ENCODE measurements around the gene BTBD9. TPM values are rescaled to one million over a fixed set of nuclear protein-coding genes. Genes with fewer than 3 reads are reported as not detected.

BTBD9 gene
- total RNA-seq, 1 experiment from 2014 or later, result 4.7 TPM

DNA sequence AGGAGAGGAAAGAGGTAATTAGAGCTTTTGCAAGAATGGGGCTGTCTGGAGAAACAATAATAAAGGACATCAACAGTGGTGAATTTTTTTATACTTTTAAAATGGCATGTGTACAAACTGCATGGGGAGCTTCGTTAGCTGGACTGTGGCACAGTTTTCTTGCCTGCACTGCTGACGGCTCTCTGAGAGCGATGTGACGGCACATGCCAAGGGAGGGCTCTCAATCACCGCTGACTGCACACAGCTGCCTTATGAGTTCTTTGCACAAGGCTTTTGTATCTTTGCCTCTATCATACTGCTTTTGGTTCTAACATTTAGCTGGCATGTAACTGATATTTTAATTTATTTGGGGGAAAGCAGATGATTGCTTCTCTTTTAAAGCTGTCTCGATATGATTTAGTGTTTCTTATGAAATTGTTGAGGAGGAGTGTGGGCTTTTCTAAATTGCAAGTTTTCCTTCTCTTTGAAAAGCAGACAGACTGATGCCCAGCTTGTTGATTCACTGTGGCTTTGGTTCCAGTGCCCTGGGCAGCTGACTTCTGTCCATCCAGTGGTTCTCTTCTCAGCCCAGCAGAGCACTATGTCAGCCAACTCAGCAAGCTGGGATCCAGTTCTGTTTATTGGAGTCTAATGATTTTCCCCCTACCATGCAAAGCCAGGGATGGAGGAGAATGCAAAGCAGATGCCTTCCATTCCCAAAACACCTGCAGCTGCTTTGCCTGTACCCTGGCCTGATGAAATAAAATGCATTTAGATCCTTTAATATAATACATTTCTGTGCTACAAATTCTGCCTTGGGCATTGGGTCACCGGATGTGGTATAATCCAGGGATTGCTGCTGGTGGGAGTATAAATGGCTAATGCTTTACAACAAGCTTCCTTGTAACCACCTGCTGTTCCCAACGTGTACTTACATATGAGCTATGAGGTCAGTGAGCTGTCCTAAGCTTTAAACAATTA, 496.3 kb downstream of the BTBD9 start:
- no peak overlapping the region for H3K27ac ChIP-seq (ENCODE audit: low read length)
- H3K79me2 ChIP-seq (ENCODE audit: low read length), result no peaks in the 10 kb centered on the region
- no peak overlapping the region for H3K4me2 ChIP-seq (ENCODE audit: low read depth, low read length, poor library complexity, severe bottlenecking)
- no peaks in the 10 kb centered on the region for H3K27me3 ChIP-seq (ENCODE audit: low read length)
- H2AFZ ChIP-seq (ENCODE audit: low read length), result no peak overlapping the region
- H3K4me3 ChIP-seq (ENCODE audit: low read length), result no peak overlapping the region
- peaks cover 38% of the 10 kb centered on the region for H4K20me1 ChIP-seq (ENCODE audit: insufficient read depth, low read depth, low read length)
- H3K9ac ChIP-seq (ENCODE audit: low read length), result no peak overlapping the region
- H3K4me1 ChIP-seq (ENCODE audit: low read length), result peaks cover 15% of the 10 kb centered on the region
- H3K36me3 ChIP-seq (ENCODE audit: insufficient read depth, low read length), result no peaks in the 10 kb centered on the region
- H3K9me3 ChIP-seq (ENCODE audit: low read length), result no peaks in the 10 kb centered on the region
- no peaks in the 10 kb centered on the region for H3K9me2 ChIP-seq (replicated peaks; ENCODE audit: insufficient read depth, low read length)
- no peak for DNase-seq

- Histone ChIP-seq H3K4me3 (ENCODE audit: low read length) (no peak overlapping the region), H3K27ac (ENCODE audit: low read length) (no peak overlapping the region), H3K9me3 (ENCODE audit: low read length) (no peaks in the 10 kb centered on the region), H3K79me2 (ENCODE audit: low read length) (no peaks in the 10 kb centered on the region), H3K9ac (ENCODE audit: low read length) (no peak overlapping the region), H3K9me2 (replicated peaks; ENCODE audit: insufficient read depth, low read length) (no peaks in the 10 kb centered on the region), H3K36me3 (ENCODE audit: insufficient read depth, low read length) (no peaks in the 10 kb centered on the region), H2AFZ (ENCODE audit: low read length) (no peak overlapping the region), H4K20me1 (ENCODE audit: insufficient read depth, low read depth, low read length) (peaks cover 38% of the 10 kb centered on the region), H3K27me3 (ENCODE audit: low read length) (no peaks in the 10 kb centered on the region), H3K4me1 (ENCODE audit: low read length) (peaks cover 15% of the 10 kb centered on the region), H3K4me2 (ENCODE audit: low read depth, low read length, poor library complexity, severe bottlenecking) (no peak overlapping the region)
- DNase-seq, result no peak
These were observed 497.4 kb downstream of the BTBD9 start for GRCh38 chr6:38142178-38142902.

- H4K20me1 ChIP-seq (ENCODE audit: insufficient read depth, low read depth, low read length), result peaks cover 39% of the 10 kb centered on the region
- DNase-seq, result no peak
- no peaks in the 10 kb centered on the region for H3K79me2 ChIP-seq (ENCODE audit: low read length)
- no peaks in the 10 kb centered on the region for H3K9me2 ChIP-seq (replicated peaks; ENCODE audit: insufficient read depth, low read length)
- H3K27me3 ChIP-seq (ENCODE audit: low read length), result no peaks in the 10 kb centered on the region
- no peaks in the 10 kb centered on the region for H3K9me3 ChIP-seq (ENCODE audit: low read length)
- no peak overlapping the region for H2AFZ ChIP-seq (ENCODE audit: low read length)
- no peaks in the 10 kb centered on the region for H3K36me3 ChIP-seq (ENCODE audit: insufficient read depth, low read length)
- no peak overlapping the region for H3K4me2 ChIP-seq (ENCODE audit: low read depth, low read length, poor library complexity, severe bottlenecking)
- H3K4me3 ChIP-seq (ENCODE audit: low read length), result no peak overlapping the region
- peaks cover 15% of the 10 kb centered on the region for H3K4me1 ChIP-seq (ENCODE audit: low read length)
- no peak overlapping the region for H3K27ac ChIP-seq (ENCODE audit: low read length)
- no peak overlapping the region for H3K9ac ChIP-seq (ENCODE audit: low read length)
These were observed 498.0 kb downstream of the BTBD9 start for GRCh38 chr6:38141716-38142115.

GRCh38 chr6:38141085-38141484, 498.6 kb downstream of the BTBD9 start:
- H3K79me2 ChIP-seq (ENCODE audit: low read length), result no peaks in the 10 kb centered on the region
- H3K9ac ChIP-seq (ENCODE audit: low read length), result no peak overlapping the region
- DNase-seq, result no peak
- H3K9me2 ChIP-seq (replicated peaks; ENCODE audit: insufficient read depth, low read length), result no peaks in the 10 kb centered on the region
- H2AFZ ChIP-seq (ENCODE audit: low read length), result no peak overlapping the region
- H3K27me3 ChIP-seq (ENCODE audit: low read length), result no peaks in the 10 kb centered on the region
- H4K20me1 ChIP-seq (ENCODE audit: insufficient read depth, low read depth, low read length), result peaks cover 32% of the 10 kb centered on the region
- no peaks in the 10 kb centered on the region for H3K36me3 ChIP-seq (ENCODE audit: insufficient read depth, low read length)
- peaks cover 15% of the 10 kb centered on the region for H3K4me1 ChIP-seq (ENCODE audit: low read length)
- no peaks in the 10 kb centered on the region for H3K9me3 ChIP-seq (ENCODE audit: low read length)
- H3K4me3 ChIP-seq (ENCODE audit: low read length), result no peak overlapping the region
- no peak overlapping the region for H3K4me2 ChIP-seq (ENCODE audit: low read depth, low read length, poor library complexity, severe bottlenecking)
- H3K27ac ChIP-seq (ENCODE audit: low read length), result no peak overlapping the region

GRCh38 chr6:38138374-38138773, 501.4 kb downstream of the BTBD9 start:
- Histone ChIP-seq H3K36me3 (ENCODE audit: insufficient read depth, low read length) (no peaks in the 10 kb centered on the region), H3K9me3 (ENCODE audit: low read length) (no peaks in the 10 kb centered on the region), H3K4me2 (ENCODE audit: low read depth, low read length, poor library complexity, severe bottlenecking) (no peak overlapping the region), H3K27me3 (ENCODE audit: low read length) (no peaks in the 10 kb centered on the region), H3K4me3 (ENCODE audit: low read length) (no peak overlapping the region), H3K4me1 (ENCODE audit: low read length) (peaks cover 4% of the 10 kb centered on the region), H2AFZ (ENCODE audit: low read length) (no peak overlapping the region), H3K9me2 (replicated peaks; ENCODE audit: insufficient read depth, low read length) (no peaks in the 10 kb centered on the region), H3K27ac (ENCODE audit: low read length) (no peak overlapping the region), H3K79me2 (ENCODE audit: low read length) (no peaks in the 10 kb centered on the region), H4K20me1 (ENCODE audit: insufficient read depth, low read depth, low read length) (peaks cover 24% of the 10 kb centered on the region; the same call in 1 of the 2 replicates), H3K9ac (ENCODE audit: low read length) (no peak overlapping the region)
- no peak for DNase-seq

GRCh38 chr6:38137608-38138265, 502.0 kb downstream of the BTBD9 start:
- peaks cover 24% of the 10 kb centered on the region; the same call in 1 of the 2 replicates for H4K20me1 ChIP-seq (ENCODE audit: insufficient read depth, low read depth, low read length)
- H3K79me2 ChIP-seq (ENCODE audit: low read length), result no peaks in the 10 kb centered on the region
- H3K4me3 ChIP-seq (ENCODE audit: low read length), result no peak overlapping the region
- no peaks in the 10 kb centered on the region for H3K9me2 ChIP-seq (replicated peaks; ENCODE audit: insufficient read depth, low read length)
- H3K27ac ChIP-seq (ENCODE audit: low read length), result no peak overlapping the region
- H3K9ac ChIP-seq (ENCODE audit: low read length), result no peak overlapping the region
- H3K9me3 ChIP-seq (ENCODE audit: low read length), result no peaks in the 10 kb centered on the region
- DNase-seq, result no peak
- no peak overlapping the region for H2AFZ ChIP-seq (ENCODE audit: low read length)
- H3K27me3 ChIP-seq (ENCODE audit: low read length), result no peaks in the 10 kb centered on the region
- H3K4me2 ChIP-seq (ENCODE audit: low read depth, low read length, poor library complexity, severe bottlenecking), result no peak overlapping the region
- no peaks in the 10 kb centered on the region for H3K36me3 ChIP-seq (ENCODE audit: insufficient read depth, low read length)
- no peaks in the 10 kb centered on the region for H3K4me1 ChIP-seq (ENCODE audit: low read length)

- no peaks in the 10 kb centered on the region for H3K9me2 ChIP-seq (replicated peaks; ENCODE audit: insufficient read depth, low read length)
- no peak overlapping the region for H3K27ac ChIP-seq (ENCODE audit: low read length)
- no peaks in the 10 kb centered on the region for H3K4me1 ChIP-seq (ENCODE audit: low read length)
- H3K9me3 ChIP-seq (ENCODE audit: low read length), result no peaks in the 10 kb centered on the region
- DNase-seq, result no peak
- no peak overlapping the region for H2AFZ ChIP-seq (ENCODE audit: low read length)
- no peaks in the 10 kb centered on the region for H3K79me2 ChIP-seq (ENCODE audit: low read length)
- no peak overlapping the region for H3K4me3 ChIP-seq (ENCODE audit: low read length)
- H3K36me3 ChIP-seq (ENCODE audit: insufficient read depth, low read length), result no peaks in the 10 kb centered on the region
- no peaks in the 10 kb centered on the region for H3K27me3 ChIP-seq (ENCODE audit: low read length)
- H3K9ac ChIP-seq (ENCODE audit: low read length), result no peak overlapping the region
- H4K20me1 ChIP-seq (ENCODE audit: insufficient read depth, low read depth, low read length), result peaks cover 18% of the 10 kb centered on the region; the same call in 1 of the 2 replicates
- no peak overlapping the region for H3K4me2 ChIP-seq (ENCODE audit: low read depth, low read length, poor library complexity, severe bottlenecking)
These were observed 503.2 kb downstream of the BTBD9 start for GRCh38 chr6:38136547-38136946.

- H4K20me1 ChIP-seq (ENCODE audit: insufficient read depth, low read depth, low read length), result 0 out of 2 replicates have a peak, but pooled peaks cover 13% of the 10 kb centered on the region
- no peak for DNase-seq
These were observed 505.0 kb downstream of the BTBD9 start for GRCh38 chr6:38134704-38135088.

More at GRCh38 chr6:38134704-38135088, 505.0 kb downstream of the BTBD9 start:
- H3K9ac ChIP-seq (ENCODE audit: low read length), result no peak overlapping the region
- H3K79me2 ChIP-seq (ENCODE audit: low read length), result no peaks in the 10 kb centered on the region
- H3K4me1 ChIP-seq (ENCODE audit: low read length), result no peaks in the 10 kb centered on the region
- H3K27ac ChIP-seq (ENCODE audit: low read length), result no peak overlapping the region
- H3K9me3 ChIP-seq (ENCODE audit: low read length), result no peaks in the 10 kb centered on the region
- H3K4me3 ChIP-seq (ENCODE audit: low read length), result no peak overlapping the region
- no peaks in the 10 kb centered on the region for H3K36me3 ChIP-seq (ENCODE audit: insufficient read depth, low read length)
- no peaks in the 10 kb centered on the region for H3K9me2 ChIP-seq (replicated peaks; ENCODE audit: insufficient read depth, low read length)
- no peak overlapping the region for H2AFZ ChIP-seq (ENCODE audit: low read length)
- no peaks in the 10 kb centered on the region for H3K27me3 ChIP-seq (ENCODE audit: low read length)
- H3K4me2 ChIP-seq (ENCODE audit: low read depth, low read length, poor library complexity, severe bottlenecking), result no peak overlapping the region

Measured in Karpas-422 (cell line).